Measurements from ENCODE around the gene FCSK. TPM values are rescaled to one million over a fixed set of nuclear protein-coding genes. Genes with fewer than 3 reads are reported as not detected.

The FCSK gene
- total RNA-seq, 2 experiments from 2014 or later: 13.1 to 14.0 TPM

DNA sequence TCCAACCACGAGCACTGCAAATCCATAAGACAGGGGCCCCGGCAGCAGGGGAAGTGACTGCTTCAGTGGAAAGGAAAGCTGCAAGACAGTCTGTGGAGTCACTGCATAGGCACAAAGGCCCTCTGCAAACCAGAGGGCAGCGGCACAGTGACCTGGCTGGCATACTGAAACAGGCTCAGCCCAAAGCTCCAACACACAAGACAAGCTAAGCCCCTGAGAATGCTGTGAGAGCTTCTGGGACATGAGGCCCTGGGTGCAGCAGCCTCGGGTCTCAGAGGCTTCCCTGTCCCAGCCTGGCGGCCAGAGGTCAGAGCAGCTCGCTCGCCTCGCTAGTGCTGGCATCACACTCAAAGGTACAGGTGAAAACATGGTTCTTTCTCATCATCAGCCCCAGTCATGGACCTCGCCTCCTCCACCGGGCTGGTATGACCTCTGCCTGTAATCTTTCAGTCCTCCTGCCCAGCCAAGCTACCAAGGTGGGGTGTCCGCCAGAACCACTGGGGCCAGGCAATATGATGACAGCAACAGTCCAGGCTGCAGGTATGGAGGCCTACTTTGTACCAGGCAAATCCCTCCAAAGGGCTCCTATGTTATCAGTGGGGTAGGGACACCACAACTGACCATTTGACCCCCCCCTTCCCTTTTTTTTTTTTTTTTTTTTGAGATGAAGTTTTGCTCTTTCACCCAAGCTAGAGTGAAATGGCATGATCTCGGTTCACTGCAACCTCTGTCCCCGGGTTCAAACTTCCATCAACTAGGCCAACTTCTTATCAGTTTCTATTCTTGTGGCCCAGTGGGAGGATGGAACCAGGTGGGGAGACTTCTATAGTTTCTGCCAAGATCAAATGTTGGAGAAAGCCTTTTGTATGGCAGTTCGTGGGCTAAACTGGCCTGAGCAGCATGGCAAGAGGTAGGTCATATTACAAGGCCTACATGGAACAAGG lies 34.7 kb upstream of the FCSK start:
- no peak for DNase-seq
- Mint-ChIP-seq H3K27ac (no peak overlapping the region), H3K9me3 (no peaks in the 10 kb centered on the region), H3K4me3 (no peak overlapping the region), H3K36me3 (no peaks in the 10 kb centered on the region), H3K27me3 (no peaks in the 10 kb centered on the region), H3K4me1 (ENCODE audit: low read depth) (peaks cover 33% of the 10 kb centered on the region)
- POLR2A ChIA-PET: interaction anchor here (2.3 kb wide), 1 partner anchor 19 kb away, joined by 6 read pairs; the partner anchor contains the start of gene ST3GAL2
- intact Hi-C loops (cut with micrococcal nuclease): no loop called here
- CTCF ChIA-PET: interaction anchor here (1.9 kb wide), 1 partner anchor 50 kb away, joined by 5 read pairs; no protein-coding TSS in a partner anchor

DNA sequence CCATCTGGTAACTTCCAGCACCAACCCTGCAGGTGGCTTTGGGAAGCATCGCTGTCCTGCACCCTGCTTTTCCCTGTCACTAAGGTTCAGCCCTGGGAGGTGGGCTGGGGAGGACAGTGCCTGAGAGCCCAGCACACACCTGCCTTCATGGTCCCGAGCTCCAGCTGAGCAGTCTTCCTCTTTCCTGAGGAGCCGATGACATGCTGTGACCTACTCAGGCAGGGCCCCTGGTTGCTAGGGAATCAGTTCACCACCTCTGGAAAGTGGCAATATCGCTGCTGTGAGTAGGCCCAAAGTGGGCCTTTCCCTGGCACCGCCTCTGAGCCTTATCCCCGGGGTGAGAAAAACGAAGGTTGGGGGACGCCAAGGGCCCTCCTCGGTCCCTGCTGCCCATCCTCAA lies 33.4 kb upstream of the FCSK start:
- ChIA-PET CTCF (no interaction called here), POLR2A (interaction anchor here (2.3 kb wide), 1 partner anchor 17 kb away, joined by 6 read pairs; the partner anchor contains the start of gene ST3GAL2)
- no peak for DNase-seq
- H3K4me3 Mint-ChIP-seq: no peak overlapping the region
- peaks cover 33% of the 10 kb centered on the region for H3K4me1 Mint-ChIP-seq (ENCODE audit: low read depth)
- intact Hi-C loops (cut with micrococcal nuclease): no loop called here
- H3K36me3 Mint-ChIP-seq: peaks cover 2% of the 10 kb centered on the region
- H3K9me3 Mint-ChIP-seq: no peaks in the 10 kb centered on the region
- H3K27me3 Mint-ChIP-seq: no peaks in the 10 kb centered on the region
- no peak overlapping the region for H3K27ac Mint-ChIP-seq

DNA sequence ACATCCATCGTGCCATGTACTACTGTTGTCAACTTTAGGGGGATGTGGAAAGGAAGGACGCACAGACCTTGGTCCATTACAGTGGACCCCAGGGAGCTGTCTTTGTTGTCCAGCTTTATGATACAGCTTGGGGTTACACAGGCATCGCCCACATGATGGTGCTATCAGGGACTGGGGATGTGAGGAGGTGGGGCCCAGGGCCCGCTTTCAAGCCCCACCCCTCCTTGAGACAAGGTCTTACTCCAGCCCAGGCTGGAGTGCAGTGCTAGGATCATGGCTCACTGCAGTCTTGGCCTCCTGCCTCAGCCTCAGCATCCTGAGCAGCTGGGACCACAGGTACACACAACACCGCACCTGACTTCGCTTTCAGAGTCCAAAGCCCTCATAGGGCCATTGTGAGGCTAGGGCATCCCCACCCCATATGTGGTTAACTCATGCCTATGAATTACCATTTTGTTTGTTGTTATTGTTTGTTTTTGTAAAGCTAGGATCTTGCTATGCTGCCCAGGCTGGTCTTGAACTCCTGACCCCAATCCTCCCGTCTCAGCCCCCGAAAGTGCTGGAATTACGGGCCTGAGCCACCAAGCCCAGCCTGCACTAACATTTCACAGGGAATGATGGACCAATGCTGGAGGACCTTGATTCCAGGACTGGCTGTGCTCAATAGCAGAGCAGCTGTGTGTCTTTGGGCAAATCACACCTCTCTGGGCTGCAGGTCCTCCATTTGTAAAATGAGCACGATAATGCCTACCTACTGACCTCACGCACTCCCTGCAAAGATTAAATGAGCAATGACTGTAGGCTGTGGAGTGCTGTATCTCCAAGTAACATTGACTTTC lies 32.7 kb upstream of the FCSK start:
- DNase-seq: no peak
- no peaks in the 10 kb centered on the region for H3K27me3 Mint-ChIP-seq
- ChIA-PET POLR2A (interaction anchor here (2.3 kb wide), 1 partner anchor 17 kb away, joined by 6 read pairs; the partner anchor contains the start of gene ST3GAL2), CTCF (no interaction called here)
- no peak overlapping the region for H3K27ac Mint-ChIP-seq
- intact Hi-C loops (cut with micrococcal nuclease): no loop called here
- no peaks in the 10 kb centered on the region for H3K9me3 Mint-ChIP-seq
- no peak overlapping the region for H3K4me3 Mint-ChIP-seq
- H3K36me3 Mint-ChIP-seq: peaks cover 2% of the 10 kb centered on the region
- H3K4me1 Mint-ChIP-seq (ENCODE audit: low read depth): peaks cover 33% of the 10 kb centered on the region

GRCh38 chr16:70422543-70422942 lies 31.9 kb upstream of the FCSK start:
- Mint-ChIP-seq H3K9me3 (no peaks in the 10 kb centered on the region), H3K4me1 (ENCODE audit: low read depth) (peaks cover 36% of the 10 kb centered on the region), H3K36me3 (peaks cover 2% of the 10 kb centered on the region), H3K4me3 (no peak overlapping the region), H3K27me3 (no peaks in the 10 kb centered on the region), H3K27ac (no peak overlapping the region)
- no peak for DNase-seq
- intact Hi-C loops (cut with micrococcal nuclease): no loop called here
- ChIA-PET CTCF (no interaction called here), POLR2A (interaction anchor here (2.3 kb wide), 1 partner anchor 16 kb away, joined by 6 read pairs; the partner anchor contains the start of gene ST3GAL2)

DNA sequence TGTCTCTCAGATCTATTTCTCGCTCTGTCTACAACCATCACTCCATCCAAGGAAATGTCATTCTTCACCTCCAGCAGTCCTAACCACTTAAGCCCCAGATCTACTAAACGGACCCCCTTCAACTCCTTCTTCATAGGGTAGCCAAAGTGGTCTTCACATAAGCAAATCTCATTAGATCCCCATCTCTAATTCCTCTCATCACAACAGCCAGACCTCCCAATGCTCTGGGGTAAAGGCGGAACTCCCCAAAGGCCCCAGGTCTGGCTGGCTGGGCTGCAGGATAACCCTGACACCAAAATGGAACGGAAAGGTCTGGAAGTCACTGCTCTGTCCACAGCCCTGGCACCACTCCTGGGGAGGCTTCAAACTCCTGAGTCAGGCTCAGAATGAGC lies 26.6 kb upstream of the FCSK start:
- Mint-ChIP-seq H3K9me3 (no peaks in the 10 kb centered on the region), H3K36me3 (peaks cover 2% of the 10 kb centered on the region), H3K4me3 (no peak overlapping the region), H3K27ac (peak overlapping the region; percentile 2), H3K4me1 (ENCODE audit: low read depth) (peaks cover 53% of the 10 kb centered on the region), H3K27me3 (no peaks in the 10 kb centered on the region)
- no peak for DNase-seq
- POLR2A ChIA-PET: interaction anchor here (0.7 to 1.1 kb wide), 2 partner anchors 11 kb away, joined by 3 read pairs; partner anchors contain the start of gene ST3GAL2
- CTCF ChIA-PET: no interaction called here
- intact Hi-C loops (cut with micrococcal nuclease): loop anchor here (1.0 to 2.0 kb wide), 2 partner anchors 27 to 47 kb away; partner anchors contain the start of gene FCSK

DNA sequence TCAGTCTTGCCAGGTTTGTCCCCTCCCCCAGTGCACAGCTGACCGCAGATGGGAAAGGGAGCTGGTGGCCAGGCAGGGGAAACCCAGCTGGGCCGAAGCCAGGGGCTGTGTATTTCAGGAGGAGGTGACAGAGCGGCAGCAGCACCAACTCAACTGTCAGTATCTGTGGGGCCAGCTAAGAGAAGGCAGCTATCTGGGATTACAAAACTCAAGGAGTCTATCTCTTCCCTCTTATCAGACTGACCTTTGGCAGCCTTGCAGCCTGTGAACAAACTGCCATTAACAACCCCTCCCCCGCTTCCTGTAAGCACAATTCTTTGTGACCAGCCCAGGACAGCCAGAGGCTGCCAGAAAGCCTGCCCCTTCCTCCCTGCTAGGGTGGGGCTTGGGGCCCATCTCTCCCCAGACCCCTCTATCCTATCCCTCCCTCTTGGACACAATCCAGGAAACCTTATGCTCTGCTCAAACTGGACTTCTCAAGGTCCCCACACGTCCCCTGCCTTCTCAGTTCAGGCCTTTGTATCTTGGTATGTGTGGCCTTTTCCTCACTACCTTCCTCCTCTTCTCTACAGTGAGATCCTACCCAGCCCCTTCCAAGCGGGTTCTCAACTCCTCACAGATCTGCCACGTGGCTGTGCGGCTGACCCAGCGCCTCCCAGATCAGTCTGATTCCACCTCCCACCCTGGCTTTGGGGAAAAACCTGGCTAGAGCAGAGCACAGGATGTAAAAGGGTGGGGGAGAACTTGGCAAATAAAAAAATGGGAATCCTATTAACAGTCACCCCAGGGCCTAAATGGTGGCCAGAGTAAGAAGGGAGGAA lies 26.0 kb upstream of the FCSK start:
- no peaks in the 10 kb centered on the region for H3K9me3 Mint-ChIP-seq
- peak overlapping the region; percentile 13 for H3K4me3 Mint-ChIP-seq
- DNase-seq: peak; percentile 88
- peak overlapping the region; percentile 75 for H3K27ac Mint-ChIP-seq
- peaks cover 2% of the 10 kb centered on the region for H3K36me3 Mint-ChIP-seq
- intact Hi-C loops (cut with micrococcal nuclease): loop anchor here (1.0 to 2.0 kb wide), 2 partner anchors 26 to 48 kb away; partner anchors contain the start of gene FCSK
- H3K27me3 Mint-ChIP-seq: no peaks in the 10 kb centered on the region
- H3K4me1 Mint-ChIP-seq (ENCODE audit: low read depth): peaks cover 57% of the 10 kb centered on the region
- ChIA-PET POLR2A (interaction anchor here (0.7 to 1.1 kb wide), 2 partner anchors 10 to 12 kb away, joined by 3 read pairs; partner anchors contain the start of gene ST3GAL2), CTCF (no interaction called here)

DNA sequence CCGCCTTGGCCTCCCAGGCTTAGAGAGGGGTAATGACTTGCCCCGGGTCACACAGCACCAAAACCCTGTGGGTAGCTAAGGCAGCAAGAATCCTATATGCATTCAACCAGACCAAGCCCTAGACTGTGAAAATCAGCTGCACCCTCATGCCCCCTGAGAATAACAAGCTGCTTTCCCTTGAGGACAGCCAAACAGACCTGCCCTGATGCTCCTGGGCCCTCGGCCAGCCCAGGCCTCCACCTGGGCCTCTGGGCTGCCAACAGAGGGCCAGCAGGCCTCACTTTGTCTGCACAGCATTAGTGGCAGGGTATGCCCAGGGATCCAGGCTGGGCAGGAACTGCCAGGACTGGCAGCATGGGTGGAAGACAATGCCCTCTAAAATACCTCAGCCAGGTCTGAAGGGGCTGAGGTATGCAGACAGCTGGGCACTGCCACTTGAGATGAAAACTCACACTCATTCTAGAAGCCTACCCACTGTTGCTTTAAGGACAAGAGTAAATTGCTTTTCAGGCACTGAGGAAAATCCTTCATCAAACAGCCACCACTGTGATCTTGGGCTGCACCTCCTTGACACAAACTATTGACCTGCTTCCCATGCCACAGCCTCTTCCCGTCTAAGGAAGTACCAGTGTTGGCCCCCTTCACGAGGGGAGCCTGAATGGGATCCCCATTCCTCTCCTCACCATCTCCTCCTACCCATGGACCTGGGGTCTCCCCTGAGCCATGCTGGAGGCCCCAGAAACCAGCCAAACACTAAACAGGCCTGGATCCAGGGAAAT lies 24.3 kb upstream of the FCSK start:
- peaks cover 64% of the 10 kb centered on the region for H3K4me1 Mint-ChIP-seq (ENCODE audit: low read depth)
- no peaks in the 10 kb centered on the region for H3K27me3 Mint-ChIP-seq
- H3K27ac Mint-ChIP-seq: peak overlapping the region; percentile 88
- POLR2A ChIA-PET: no interaction called here
- intact Hi-C loops (cut with micrococcal nuclease): loop anchor here (2.0 kb wide), 1 partner anchor 49 kb away; no protein-coding TSS in a partner anchor
- peaks cover 6% of the 10 kb centered on the region for H3K36me3 Mint-ChIP-seq
- H3K4me3 Mint-ChIP-seq: no peak overlapping the region
- DNase-seq: no peak
- CTCF ChIA-PET: interaction anchor here (1.3 kb wide), 1 partner anchor 9 kb away, joined by 4 read pairs; the partner anchor contains the start of gene ST3GAL2
- H3K9me3 Mint-ChIP-seq: no peaks in the 10 kb centered on the region

GRCh38 chr16:70430667-70431536 lies 23.5 kb upstream of the FCSK start:
- Mint-ChIP-seq H3K9me3 (no peaks in the 10 kb centered on the region), H3K4me1 (ENCODE audit: low read depth) (peaks cover 65% of the 10 kb centered on the region), H3K4me3 (peak overlapping the region; percentile 24), H3K36me3 (peaks cover 3% of the 10 kb centered on the region), H3K27me3 (no peaks in the 10 kb centered on the region), H3K27ac (peak overlapping the region; percentile 88)
- DNase-seq: peak; percentile 72
- intact Hi-C loops (cut with micrococcal nuclease): loop anchor here (1.0 kb wide), 1 partner anchor 27 kb away; no protein-coding TSS in a partner anchor
- CTCF ChIA-PET: no interaction called here
- POLR2A ChIA-PET: no interaction called here

- Mint-ChIP-seq H3K36me3 (peaks cover 3% of the 10 kb centered on the region), H3K4me3 (no peak overlapping the region), H3K9me3 (no peaks in the 10 kb centered on the region), H3K27me3 (no peaks in the 10 kb centered on the region), H3K27ac (no peak overlapping the region), H3K4me1 (ENCODE audit: low read depth) (peaks cover 75% of the 10 kb centered on the region)
- POLR2A ChIA-PET: no interaction called here
- intact Hi-C loops (cut with micrococcal nuclease): no loop called here
- CTCF ChIA-PET: no interaction called here
- no peak for DNase-seq
Measured at GRCh38 chr16:70432356-70432722, 22.1 kb upstream of the FCSK start.

- POLR2A ChIA-PET: no interaction called here
- CTCF ChIA-PET: no interaction called here
- H3K9me3 Mint-ChIP-seq: no peaks in the 10 kb centered on the region
- intact Hi-C loops (cut with micrococcal nuclease): no loop called here
- H3K27ac Mint-ChIP-seq: no peak overlapping the region
- peaks cover 3% of the 10 kb centered on the region for H3K36me3 Mint-ChIP-seq
- H3K4me1 Mint-ChIP-seq (ENCODE audit: low read depth): peaks cover 76% of the 10 kb centered on the region
- DNase-seq: no peak
- no peaks in the 10 kb centered on the region for H3K27me3 Mint-ChIP-seq
- no peak overlapping the region for H3K4me3 Mint-ChIP-seq
Measured at GRCh38 chr16:70432723-70433457, 21.5 kb upstream of the FCSK start.
